Measurements from ENCODE around the gene LDB3.

The LDB3 gene, protein sequence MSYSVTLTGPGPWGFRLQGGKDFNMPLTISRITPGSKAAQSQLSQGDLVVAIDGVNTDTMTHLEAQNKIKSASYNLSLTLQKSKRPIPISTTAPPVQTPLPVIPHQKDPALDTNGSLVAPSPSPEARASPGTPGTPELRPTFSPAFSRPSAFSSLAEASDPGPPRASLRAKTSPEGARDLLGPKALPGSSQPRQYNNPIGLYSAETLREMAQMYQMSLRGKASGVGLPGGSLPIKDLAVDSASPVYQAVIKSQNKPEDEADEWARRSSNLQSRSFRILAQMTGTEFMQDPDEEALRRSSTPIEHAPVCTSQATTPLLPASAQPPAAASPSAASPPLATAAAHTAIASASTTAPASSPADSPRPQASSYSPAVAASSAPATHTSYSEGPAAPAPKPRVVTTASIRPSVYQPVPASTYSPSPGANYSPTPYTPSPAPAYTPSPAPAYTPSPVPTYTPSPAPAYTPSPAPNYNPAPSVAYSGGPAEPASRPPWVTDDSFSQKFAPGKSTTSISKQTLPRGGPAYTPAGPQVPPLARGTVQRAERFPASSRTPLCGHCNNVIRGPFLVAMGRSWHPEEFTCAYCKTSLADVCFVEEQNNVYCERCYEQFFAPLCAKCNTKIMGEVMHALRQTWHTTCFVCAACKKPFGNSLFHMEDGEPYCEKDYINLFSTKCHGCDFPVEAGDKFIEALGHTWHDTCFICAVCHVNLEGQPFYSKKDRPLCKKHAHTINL

DNA sequence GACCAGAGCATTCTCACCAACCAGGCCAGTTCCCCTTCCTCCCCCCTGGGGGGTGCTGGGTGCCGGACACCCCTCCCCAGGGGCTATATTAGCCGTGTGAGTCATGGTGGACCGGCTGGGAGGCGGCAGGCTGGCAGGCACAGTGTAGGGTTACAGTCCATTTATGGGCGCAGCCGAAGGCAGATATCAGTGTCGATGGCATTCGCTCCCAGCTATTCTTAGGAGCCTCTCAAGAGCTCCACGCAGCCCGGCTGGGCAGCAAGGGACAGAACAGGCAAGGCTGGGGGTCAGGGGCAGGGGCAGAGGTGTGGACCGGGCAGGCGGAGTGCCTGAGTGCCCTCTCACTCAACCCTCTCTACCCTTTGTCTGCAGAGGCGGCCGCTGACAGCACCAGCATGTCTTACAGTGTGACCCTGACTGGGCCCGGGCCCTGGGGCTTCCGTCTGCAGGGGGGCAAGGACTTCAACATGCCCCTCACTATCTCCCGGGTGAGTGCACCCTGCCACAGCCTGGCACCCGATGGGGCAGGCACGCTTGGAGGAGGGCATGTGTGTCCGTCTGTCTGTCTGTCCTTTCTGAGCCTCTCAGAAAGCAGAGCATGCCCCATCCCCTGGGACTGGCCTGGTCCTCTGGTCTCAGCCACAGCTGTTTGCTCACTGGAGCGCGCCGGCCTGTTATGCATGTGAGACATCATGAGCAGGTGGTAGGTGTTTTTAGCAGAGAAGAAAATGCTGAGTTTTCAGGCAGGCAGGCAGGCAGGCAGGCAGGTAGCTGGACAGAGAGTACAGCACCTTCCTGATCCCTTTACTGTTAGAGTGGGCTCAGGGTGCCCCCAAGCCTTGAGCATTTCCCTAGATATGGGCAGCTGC is at the start of gene LDB3:
Gene LDB3 (plus strand): TSS at position 215 of the 869 bp plus-strand sequence. CDS start 181 bp downstream, at position 396.
- Histone ChIP-seq H3K9me3 (ENCODE audit: control insufficient read depth, low read length) (no peaks in the 10 kb centered on the region), H3K9ac (ENCODE audit: low read length) (no peak within 1 kb of the TSS), H3K27me3 (ENCODE audit: control insufficient read depth, insufficient read depth, low read length) (no peaks in the 10 kb centered on the region), H3K4me1 (ENCODE audit: control insufficient read depth, insufficient read depth, low read length) (peaks cover 51% of the 10 kb centered on the region), H3K4me3 (ENCODE audit: low read length) (no peak within 1 kb of the TSS), H3K36me3 (ENCODE audit: control insufficient read depth, insufficient read depth, low read length) (no peaks in the 10 kb centered on the region)

DNA sequence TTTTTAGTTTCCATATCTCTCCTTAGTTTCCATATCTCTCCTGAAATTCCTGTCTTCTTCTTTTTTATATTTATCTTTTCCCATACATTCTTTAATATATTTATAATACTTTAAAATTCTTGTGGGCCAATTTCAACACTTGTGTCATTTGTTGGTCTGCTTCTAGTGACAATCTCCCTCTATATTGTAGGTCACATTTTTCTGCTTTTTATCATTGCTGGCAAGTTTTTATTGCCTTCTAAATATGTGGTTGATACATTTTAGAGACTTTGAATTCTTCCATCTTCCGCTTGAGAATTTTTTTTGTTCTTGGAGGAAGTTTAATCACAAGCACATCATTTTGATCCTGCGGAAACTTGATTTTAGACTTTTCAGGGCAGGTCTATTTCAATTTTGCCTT is 40.0 kb upstream of the LDB3 start:
- Histone ChIP-seq H3K27me3 (ENCODE audit: control insufficient read depth, insufficient read depth, low read length) (peaks cover 23% of the 10 kb centered on the region), H3K9ac (ENCODE audit: low read length) (no peak overlapping the region), H3K4me1 (ENCODE audit: control insufficient read depth, insufficient read depth, low read length) (no peaks in the 10 kb centered on the region), H3K36me3 (ENCODE audit: control insufficient read depth, insufficient read depth, low read length) (no peaks in the 10 kb centered on the region), H3K4me3 (ENCODE audit: low read length) (no peak overlapping the region), H3K9me3 (ENCODE audit: control insufficient read depth, low read length) (no peaks in the 10 kb centered on the region)

DNA sequence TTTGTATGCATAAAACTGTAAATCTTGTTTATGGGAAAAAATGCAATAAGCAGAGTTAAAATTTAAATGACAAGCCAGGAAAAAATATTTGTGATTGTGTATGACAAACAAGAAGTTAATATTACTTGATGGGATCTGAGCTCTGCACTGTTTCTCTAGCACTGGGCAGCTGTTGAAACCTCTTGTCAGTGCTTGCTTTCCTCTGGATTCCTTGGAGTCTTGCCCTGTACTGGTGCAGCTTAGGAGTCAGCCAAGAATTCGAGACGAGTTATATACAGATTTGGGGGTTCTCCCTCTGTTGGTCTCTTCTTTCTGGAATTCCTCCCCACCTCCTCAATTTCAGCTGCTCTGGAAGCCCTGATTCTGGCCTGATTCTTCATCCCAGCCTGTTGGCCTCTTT is 38.2 kb upstream of the LDB3 start:
- Histone ChIP-seq H3K4me1 (ENCODE audit: control insufficient read depth, insufficient read depth, low read length) (no peaks in the 10 kb centered on the region), H3K27me3 (ENCODE audit: control insufficient read depth, insufficient read depth, low read length) (peaks cover 36% of the 10 kb centered on the region)

DNA sequence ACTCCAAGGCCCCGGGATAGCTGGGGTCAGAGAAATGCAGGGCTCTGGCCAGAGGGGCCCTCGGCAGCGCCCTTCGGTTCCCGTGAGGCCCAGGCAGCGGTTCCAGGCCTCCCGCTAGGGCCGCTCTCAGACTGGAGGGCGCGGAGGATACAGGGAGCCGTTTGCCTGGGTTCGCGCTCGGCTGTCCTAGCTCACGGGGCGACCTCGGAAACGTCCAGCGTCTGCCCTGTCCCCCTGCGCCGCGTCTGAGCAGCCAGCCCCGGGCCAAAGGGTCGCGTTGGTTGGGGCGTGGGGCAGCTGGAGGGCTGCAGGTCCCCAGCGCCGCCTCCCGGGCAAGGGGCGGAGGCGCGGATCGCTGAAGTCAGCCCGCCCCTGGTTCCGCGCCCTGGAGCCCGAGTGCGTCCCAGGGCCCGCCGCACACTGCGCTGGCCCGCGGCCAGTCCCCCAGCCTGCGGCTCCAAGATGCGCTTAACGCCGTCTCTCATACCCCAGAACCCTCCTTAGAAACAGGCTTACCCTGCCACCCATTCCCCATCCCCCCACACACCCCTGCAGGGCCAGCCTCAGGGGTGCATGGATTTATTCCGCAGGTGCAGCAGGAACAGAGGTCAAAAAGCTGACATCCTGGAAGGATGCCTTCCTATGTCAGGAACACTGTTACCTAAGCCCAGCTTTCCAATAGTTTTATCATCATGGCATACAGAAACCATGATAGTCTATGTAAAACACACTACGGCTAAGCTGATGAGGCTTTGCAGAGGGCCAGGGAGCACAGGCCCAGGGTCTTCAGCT is 36.1 kb upstream of the LDB3 start:
- Histone ChIP-seq H3K36me3 (ENCODE audit: control insufficient read depth, insufficient read depth, low read length) (no peaks in the 10 kb centered on the region), H3K4me3 (ENCODE audit: low read length) (no peak overlapping the region), H3K9me3 (ENCODE audit: control insufficient read depth, low read length) (no peaks in the 10 kb centered on the region), H3K4me1 (ENCODE audit: control insufficient read depth, insufficient read depth, low read length) (no peaks in the 10 kb centered on the region), H3K27me3 (ENCODE audit: control insufficient read depth, insufficient read depth, low read length) (peaks cover 36% of the 10 kb centered on the region), H3K9ac (ENCODE audit: low read length) (no peak overlapping the region)

More for the DNA sequence above, 38.2 kb upstream of the LDB3 start:
- no peaks in the 10 kb centered on the region for H3K9me3 ChIP-seq (ENCODE audit: control insufficient read depth, low read length)
- no peaks in the 10 kb centered on the region for H3K36me3 ChIP-seq (ENCODE audit: control insufficient read depth, insufficient read depth, low read length)
- H3K9ac ChIP-seq (ENCODE audit: low read length) = no peak overlapping the region
- H3K4me3 ChIP-seq (ENCODE audit: low read length) = no peak overlapping the region

DNA sequence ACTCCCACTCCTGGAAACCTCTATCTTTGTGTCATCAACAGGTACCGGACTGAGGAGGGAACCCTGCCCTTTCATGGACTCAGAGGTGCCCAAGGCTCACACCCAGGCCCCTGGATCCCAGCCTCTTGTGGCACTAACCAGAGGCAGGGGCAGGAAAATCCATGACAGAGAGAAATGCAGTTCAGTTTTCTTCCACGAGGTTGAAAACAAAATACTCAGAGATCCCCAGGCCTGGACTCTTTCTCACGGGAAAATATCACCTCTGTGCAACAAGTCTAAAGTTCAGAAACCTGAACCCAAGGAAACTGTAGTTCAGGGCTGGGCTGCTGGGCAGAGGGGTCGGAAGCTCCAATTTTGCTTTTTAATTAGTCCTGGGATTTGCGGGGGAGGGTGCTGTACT is 35.4 kb upstream of the LDB3 start:
- no peaks in the 10 kb centered on the region for H3K4me1 ChIP-seq (ENCODE audit: control insufficient read depth, insufficient read depth, low read length)
- H3K9me3 ChIP-seq (ENCODE audit: control insufficient read depth, low read length) = no peaks in the 10 kb centered on the region
- H3K4me3 ChIP-seq (ENCODE audit: low read length) = no peak overlapping the region
- no peaks in the 10 kb centered on the region for H3K36me3 ChIP-seq (ENCODE audit: control insufficient read depth, insufficient read depth, low read length)
- H3K27me3 ChIP-seq (ENCODE audit: control insufficient read depth, insufficient read depth, low read length) = peaks cover 36% of the 10 kb centered on the region
- H3K9ac ChIP-seq (ENCODE audit: low read length) = no peak overlapping the region

DNA sequence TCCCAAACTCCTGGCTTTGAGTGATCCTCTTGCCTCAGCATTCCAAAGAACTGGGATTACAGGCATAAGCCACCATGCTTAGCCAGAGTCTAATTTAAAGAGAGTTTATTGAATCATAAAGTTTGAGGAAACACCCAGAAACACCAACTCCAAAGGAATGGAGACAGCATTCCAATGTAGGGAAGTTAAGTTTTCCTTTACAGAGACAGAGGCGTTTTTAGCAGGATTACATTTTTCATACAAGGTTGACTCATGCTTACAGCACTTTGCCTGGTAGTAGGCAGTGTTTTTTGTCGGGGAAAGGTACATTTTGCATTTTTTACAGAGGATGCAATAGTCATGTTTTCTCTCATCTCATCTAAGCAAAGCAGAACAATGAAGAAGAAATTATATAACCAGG is 32.9 kb upstream of the LDB3 start:
- H3K4me3 ChIP-seq (ENCODE audit: low read length) = no peak overlapping the region
- H3K36me3 ChIP-seq (ENCODE audit: control insufficient read depth, insufficient read depth, low read length) = no peaks in the 10 kb centered on the region
- peaks cover 43% of the 10 kb centered on the region for H3K27me3 ChIP-seq (ENCODE audit: control insufficient read depth, insufficient read depth, low read length)
- no peaks in the 10 kb centered on the region for H3K4me1 ChIP-seq (ENCODE audit: control insufficient read depth, insufficient read depth, low read length)
- H3K9ac ChIP-seq (ENCODE audit: low read length) = no peak overlapping the region
- H3K9me3 ChIP-seq (ENCODE audit: control insufficient read depth, low read length) = no peaks in the 10 kb centered on the region

DNA sequence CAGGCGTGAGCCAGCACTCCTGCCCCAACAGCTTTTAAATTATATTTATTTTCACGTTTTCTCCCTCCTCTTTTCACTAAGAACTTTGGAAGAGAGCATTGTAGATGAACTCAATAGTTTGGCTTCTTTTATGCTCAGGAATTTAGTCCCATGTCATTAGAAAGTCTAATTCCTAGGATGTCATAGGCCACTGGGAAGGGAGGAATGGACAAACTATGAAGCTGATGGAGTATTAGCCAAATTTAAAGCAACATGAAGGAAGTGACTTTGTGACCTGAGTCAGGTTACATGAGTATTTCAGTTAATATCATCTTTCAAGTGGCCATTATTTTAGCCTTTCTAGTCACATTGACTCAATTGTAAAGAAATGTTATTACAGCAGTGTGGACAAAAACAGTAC is 32.0 kb upstream of the LDB3 start:
- Histone ChIP-seq H3K4me1 (ENCODE audit: control insufficient read depth, insufficient read depth, low read length) (no peaks in the 10 kb centered on the region), H3K9ac (ENCODE audit: low read length) (no peak overlapping the region), H3K9me3 (ENCODE audit: control insufficient read depth, low read length) (no peaks in the 10 kb centered on the region), H3K36me3 (ENCODE audit: control insufficient read depth, insufficient read depth, low read length) (no peaks in the 10 kb centered on the region), H3K27me3 (ENCODE audit: control insufficient read depth, insufficient read depth, low read length) (peaks cover 40% of the 10 kb centered on the region), H3K4me3 (ENCODE audit: low read length) (no peak overlapping the region)

DNA sequence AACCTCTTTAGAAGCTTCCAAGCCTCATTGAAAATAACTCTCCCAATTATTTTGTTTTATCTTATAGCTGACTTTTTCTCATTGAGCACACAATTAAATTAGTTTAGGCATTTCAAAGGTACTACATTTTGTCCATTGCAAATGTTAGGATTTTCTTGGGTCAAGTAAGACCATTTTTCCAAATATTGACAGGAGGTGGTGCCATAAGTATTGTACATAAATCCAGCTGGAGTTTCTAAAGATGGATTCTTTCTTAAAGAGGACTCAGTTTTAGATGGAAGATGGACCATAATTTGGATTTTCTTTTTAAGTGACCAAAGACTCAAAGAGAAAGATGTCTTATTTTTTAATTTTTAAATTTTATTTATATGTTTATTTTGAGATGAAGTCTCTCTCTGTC is 26.3 kb upstream of the LDB3 start:
- Histone ChIP-seq H3K9me3 (ENCODE audit: control insufficient read depth, low read length) (no peaks in the 10 kb centered on the region), H3K4me3 (ENCODE audit: low read length) (no peak overlapping the region), H3K36me3 (ENCODE audit: control insufficient read depth, insufficient read depth, low read length) (no peaks in the 10 kb centered on the region), H3K4me1 (ENCODE audit: control insufficient read depth, insufficient read depth, low read length) (no peaks in the 10 kb centered on the region), H3K9ac (ENCODE audit: low read length) (no peak overlapping the region), H3K27me3 (ENCODE audit: control insufficient read depth, insufficient read depth, low read length) (peaks cover 7% of the 10 kb centered on the region)

DNA sequence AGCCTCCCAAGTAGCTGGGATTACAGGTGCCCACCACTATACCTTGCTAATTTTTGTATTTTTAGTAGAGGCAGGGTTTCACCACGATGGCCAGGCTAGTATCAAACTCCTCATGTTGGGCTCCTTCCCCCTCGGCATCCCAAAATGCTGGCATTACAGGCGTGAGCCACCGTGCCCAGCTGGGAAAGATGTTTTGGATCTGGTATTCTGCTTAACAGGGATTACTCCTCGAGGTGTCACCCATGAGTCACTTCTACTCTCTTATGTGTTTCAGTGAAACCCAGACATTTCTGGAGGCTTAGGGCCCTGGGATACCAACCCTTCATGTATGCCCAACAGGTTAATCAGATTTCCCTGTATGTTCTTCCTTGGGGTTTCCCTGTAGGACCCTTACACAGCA is 25.8 kb upstream of the LDB3 start:
- no peaks in the 10 kb centered on the region for H3K36me3 ChIP-seq (ENCODE audit: control insufficient read depth, insufficient read depth, low read length)
- H3K4me3 ChIP-seq (ENCODE audit: low read length) = no peak overlapping the region
- peaks cover 7% of the 10 kb centered on the region for H3K27me3 ChIP-seq (ENCODE audit: control insufficient read depth, insufficient read depth, low read length)
- no peak overlapping the region for H3K9ac ChIP-seq (ENCODE audit: low read length)
- H3K9me3 ChIP-seq (ENCODE audit: control insufficient read depth, low read length) = no peaks in the 10 kb centered on the region
- H3K4me1 ChIP-seq (ENCODE audit: control insufficient read depth, insufficient read depth, low read length) = no peaks in the 10 kb centered on the region

DNA sequence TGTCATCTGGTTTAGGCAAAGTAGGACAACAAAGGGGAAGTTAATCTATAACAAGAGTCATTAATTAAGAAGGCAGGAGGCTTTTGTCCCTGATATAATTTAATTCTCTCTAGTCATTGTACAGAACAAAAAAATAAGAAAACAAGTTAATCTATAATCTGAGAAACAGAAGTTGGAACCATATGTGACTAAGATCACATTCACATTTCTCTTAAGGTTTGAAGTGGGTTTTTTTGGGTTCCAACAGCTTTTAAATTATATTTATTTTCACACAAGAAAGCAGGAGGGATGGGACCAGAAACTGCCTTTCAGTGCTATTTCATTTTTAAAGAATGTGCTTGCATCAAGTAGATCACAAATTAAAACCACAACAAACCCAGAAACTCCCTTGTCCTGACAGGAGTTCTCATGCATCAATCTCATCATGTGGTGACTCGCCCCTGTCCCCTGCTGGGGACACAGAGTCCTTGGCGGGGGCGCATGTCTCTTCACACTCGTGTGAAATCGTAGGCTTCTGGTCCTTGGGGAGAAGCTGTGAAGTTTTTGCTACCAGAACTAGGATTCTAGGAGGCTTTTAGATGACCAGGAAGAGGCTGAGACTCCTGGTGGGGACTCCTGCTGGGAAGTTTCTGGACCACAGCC is 24.0 kb upstream of the LDB3 start:
- Histone ChIP-seq H3K4me1 (ENCODE audit: control insufficient read depth, insufficient read depth, low read length) (peaks cover 7% of the 10 kb centered on the region), H3K9me3 (ENCODE audit: control insufficient read depth, low read length) (no peaks in the 10 kb centered on the region), H3K27me3 (ENCODE audit: control insufficient read depth, insufficient read depth, low read length) (no peaks in the 10 kb centered on the region)

DNA sequence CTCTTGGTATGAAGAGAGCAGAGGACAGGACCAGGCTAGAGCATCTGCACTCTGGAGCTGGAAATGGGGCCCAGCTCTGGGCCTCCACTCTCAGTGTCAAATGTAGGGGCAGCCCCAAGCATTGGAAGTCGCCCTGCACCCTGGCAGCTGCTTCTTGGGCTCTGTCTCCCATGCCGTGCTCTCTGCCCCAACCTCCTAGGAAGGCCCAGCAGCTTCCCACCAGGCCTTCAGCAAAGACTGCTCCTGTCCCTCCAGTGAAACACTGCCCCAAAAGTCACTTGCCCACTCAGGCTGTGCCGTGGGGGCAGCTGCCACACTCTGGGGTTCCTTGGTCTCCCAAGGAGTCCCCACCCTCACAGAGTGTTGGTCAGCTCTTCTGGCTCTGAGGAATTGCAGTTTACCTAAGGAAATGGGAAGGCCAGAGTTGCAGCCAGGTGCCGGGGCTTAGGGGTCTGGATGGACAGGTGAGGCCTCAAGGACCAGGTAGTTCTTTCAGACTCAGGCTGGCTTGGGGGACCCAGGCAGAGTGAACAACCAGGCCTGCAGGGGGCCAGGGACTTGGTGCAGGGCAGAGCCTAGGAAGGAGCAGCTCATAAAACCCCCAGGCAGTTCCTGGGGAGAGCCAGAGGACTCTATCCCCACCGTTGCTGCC is 23.4 kb upstream of the LDB3 start:
- Histone ChIP-seq H3K9ac (ENCODE audit: low read length) (no peak overlapping the region), H3K4me3 (ENCODE audit: low read length) (no peak overlapping the region), H3K9me3 (ENCODE audit: control insufficient read depth, low read length) (no peaks in the 10 kb centered on the region), H3K27me3 (ENCODE audit: control insufficient read depth, insufficient read depth, low read length) (no peaks in the 10 kb centered on the region), H3K36me3 (ENCODE audit: control insufficient read depth, insufficient read depth, low read length) (no peaks in the 10 kb centered on the region), H3K4me1 (ENCODE audit: control insufficient read depth, insufficient read depth, low read length) (peaks cover 14% of the 10 kb centered on the region)

More for the DNA sequence above, 24.0 kb upstream of the LDB3 start:
- H3K9ac ChIP-seq (ENCODE audit: low read length) = no peak overlapping the region
- H3K36me3 ChIP-seq (ENCODE audit: control insufficient read depth, insufficient read depth, low read length) = no peaks in the 10 kb centered on the region
- no peak overlapping the region for H3K4me3 ChIP-seq (ENCODE audit: low read length)
